K562 (cell line): ENCODE data around the gene CALM3. TPM values are rescaled to one million over a fixed set of nuclear protein-coding genes. Genes with fewer than 3 reads are reported as not detected.
A peak's percentile ranks its signal among the peaks of the same experiment; 100 is the strongest.

ENCODE experiments used
- AFF4 ChIP-seq: sonication (generic); formaldehyde crosslinking; IDR thresholded peaks from 2 replicates; pipeline ENCODE4 v1.8.0; 2023; ENCODE audit warnings: mild to moderate bottlenecking, missing genetic modification reagents
- CCNT2 ChIP-seq: IDR thresholded peaks from 2 replicates; pipeline ENCODE4 v1.6.1; 2011; ENCODE audit warnings: borderline replicate concordance, low read depth, mild to moderate bottlenecking, moderate library complexity, mixed read lengths, low read length; ENCODE audit not compliant: insufficient read length; ENCODE audit errors: extremely low read depth
- DEAF1 ChIP-seq: fragments of 450-650 bp; formaldehyde crosslinking; IDR thresholded peaks from 2 replicates; pipeline ENCODE4 v1.4.0; 2020; ENCODE audit warnings: mild to moderate bottlenecking, moderate library complexity
- DIDO1 ChIP-seq: fragments of 450-650 bp; IDR thresholded peaks from 2 replicates; pipeline ENCODE4 v1.6.1; 2016; ENCODE audit warnings: low read depth, missing biosample characterization, missing genetic modification characterization
- EP300 ChIP-seq: IDR thresholded peaks from 2 replicates; pipeline ENCODE4 v1.6.1; 2012; ENCODE audit warnings: low read length, improper control_type of control experiment
- GTF2B ChIP-seq: IDR thresholded peaks from 2 replicates; pipeline ENCODE4 v1.6.1; 2011; ENCODE audit not compliant: insufficient read length; ENCODE audit errors: extremely low read depth
- HBP1 ChIP-seq: fragments of 450-650 bp; formaldehyde crosslinking; IDR thresholded peaks from 2 replicates; pipeline ENCODE4 v1.4.0; 2022; ENCODE audit warnings: missing genetic modification characterization
- NR3C1 ChIP-seq: sonication (generic); formaldehyde crosslinking; IDR thresholded peaks from 2 replicates; pipeline ENCODE4 v1.8.1; 2022; ENCODE audit warnings: missing genetic modification reagents
- NUFIP1 ChIP-seq: fragments of 450-650 bp; IDR thresholded peaks from 2 replicates; pipeline ENCODE4 v1.6.1; 2018; ENCODE audit not compliant: partially characterized antibody
- SIN3A ChIP-seq, 2 experiments: fragments of 150-350 bp in 1 of 2; IDR thresholded peaks; 2 replicates each; pipeline ENCODE4 v1.6.1; 2011 to 2016; ENCODE audit warnings: borderline replicate concordance in 2 of 2, low read depth in 2 of 2, low read length in 2 of 2, mild to moderate bottlenecking in 2 of 2, moderate library complexity in 2 of 2; ENCODE audit not compliant: control insufficient read depth in 1 of 2
- SMAD2 ChIP-seq: fragments of 150-350 bp; IDR thresholded peaks from 2 replicates; pipeline ENCODE4 v1.6.1; 2014; ENCODE audit warnings: low read depth, mild to moderate bottlenecking, low read length
- SMARCA5 ChIP-seq: fragments of 450-650 bp; IDR thresholded peaks from 2 replicates; pipeline ENCODE4 v1.6.1; 2016
- SPI1 ChIP-seq: IDR thresholded peaks from 2 replicates; pipeline ENCODE4 v1.6.1; 2011; ENCODE audit warnings: low read depth, low read length, control low read depth, borderline replicate concordance
- ZNF764 ChIP-seq: fragments of 250-450 bp; sonication (Bioruptor Pico); IDR thresholded peaks from 2 replicates; pipeline ENCODE4 v1.4.0; 2020; ENCODE audit warnings: low read depth, mild to moderate bottlenecking, moderate library complexity
- ZNF830 ChIP-seq: fragments of 250-450 bp; sonication (Bioruptor Pico); IDR thresholded peaks from 2 replicates; pipeline ENCODE4 v1.5.0; 2021; ENCODE audit warnings: mild to moderate bottlenecking
- polyA plus RNA-seq, 8 experiments: library from polyadenylated mRNA; depleted of rRNA in 4 of 8; stranded (reverse) in 5 of 8; unstranded in 3 of 8; fragments of >200 nt; fragmentation: Nextera tagmentation in 2 of 8; fragmentation: Illumina TruSeq in 1 of 8; extraction: Ambion mirVana in 2 of 8; extraction: Trizol in 1 of 8; gene quantifications; 2 replicates each; pipeline versions ENCODE4 v1.2.1 to v1.2.3, GENCODE V29; 2011 to 2014; ENCODE audit warnings: inconsistent platforms in 1 of 8, missing spikeins in 1 of 8
- total RNA-seq, 7 experiments: library from RNA; depleted of rRNA in 6 of 7; stranded (reverse); fragments of >200 nt in 6 of 7; fragmentation: Illumina TruSeq in 2 of 7; extraction: Trizol in 2 of 7; gene quantifications; 2 replicates each; pipeline versions ENCODE4 v1.2.1 to v1.2.3, GENCODE V29; 2011 to 2021; ENCODE audit warnings: low replicate concordance in 1 of 7

Gene CALM3
- total and polyA plus RNA-seq, 9 of the 15 experiments (the other 6 are each of a cell fraction or from before 2014, with no cell fraction given): 34.6 to 350 (median 156) TPM

GRCh38 chr19:46600384-46601317 is 479 bp upstream of the CALM3 start (continued):
- TF ChIP-seq HBP1 (CRISPR knock-in tag): peak; percentile 19; the same call in 1 of the 2 replicates
- TF ChIP-seq CCNT2: peak; percentile 84
- TF ChIP-seq SMAD2: no peak
- TF ChIP-seq ZNF830 (CRISPR knock-in tag): 0 out of 2 replicates have a peak, but pooled peaks have one; percentile 13
- TF ChIP-seq NR3C1 (CRISPR knock-in tag): no peak
- TF ChIP-seq SMARCA5: peak; percentile 83; the same call in 1 of the 2 replicates
- peak; percentile 39 for TF ChIP-seq EP300
- TF ChIP-seq GTF2B: no peak
- TF ChIP-seq SIN3A (IDR thresholded peaks at IDR 0.05; ENCODE audit: borderline replicate concordance in 2 of 2, control insufficient read depth in 1 of 2, low read depth in 2 of 2, low read length in 2 of 2): no peak
- TF ChIP-seq SPI1: no peak
- TF ChIP-seq AFF4 (CRISPR knock-in tag): 0 out of 2 replicates have a peak, but pooled peaks have one; percentile 68
- no peak for TF ChIP-seq ZNF764 (CRISPR knock-in tag)
- no peak for TF ChIP-seq DEAF1 (CRISPR knock-in tag)
- TF ChIP-seq DIDO1 (tag): peak; percentile 81; the same call in 1 of the 2 replicates
- TF ChIP-seq NUFIP1: peak; percentile 87
